ENCODE data around the gene OR10G7.
A peak's percentile ranks its signal among the peaks of the same experiment; 100 is the strongest.

OR10G7 gene

GRCh38 chr11:124041254-124041653 lies at the start of gene OR10G7:
OR10G7 (minus strand) TSS chr11:124041325; CDS start chr11:124039001, 2,324 bp downstream.
- no peak for DNase-seq
- Mint-ChIP-seq H3K9me3 (no peaks in the 10 kb centered on the region), H3K27ac (no peak within 1 kb of the TSS), H3K4me1 (ENCODE audit: low read depth) (no peaks in the 10 kb centered on the region), H3K36me3 (ENCODE audit: low read depth) (no peaks in the 10 kb centered on the region), H3K4me3 (no peak within 1 kb of the TSS), H3K27me3 (peaks cover 13% of the 10 kb centered on the region)

DNA sequence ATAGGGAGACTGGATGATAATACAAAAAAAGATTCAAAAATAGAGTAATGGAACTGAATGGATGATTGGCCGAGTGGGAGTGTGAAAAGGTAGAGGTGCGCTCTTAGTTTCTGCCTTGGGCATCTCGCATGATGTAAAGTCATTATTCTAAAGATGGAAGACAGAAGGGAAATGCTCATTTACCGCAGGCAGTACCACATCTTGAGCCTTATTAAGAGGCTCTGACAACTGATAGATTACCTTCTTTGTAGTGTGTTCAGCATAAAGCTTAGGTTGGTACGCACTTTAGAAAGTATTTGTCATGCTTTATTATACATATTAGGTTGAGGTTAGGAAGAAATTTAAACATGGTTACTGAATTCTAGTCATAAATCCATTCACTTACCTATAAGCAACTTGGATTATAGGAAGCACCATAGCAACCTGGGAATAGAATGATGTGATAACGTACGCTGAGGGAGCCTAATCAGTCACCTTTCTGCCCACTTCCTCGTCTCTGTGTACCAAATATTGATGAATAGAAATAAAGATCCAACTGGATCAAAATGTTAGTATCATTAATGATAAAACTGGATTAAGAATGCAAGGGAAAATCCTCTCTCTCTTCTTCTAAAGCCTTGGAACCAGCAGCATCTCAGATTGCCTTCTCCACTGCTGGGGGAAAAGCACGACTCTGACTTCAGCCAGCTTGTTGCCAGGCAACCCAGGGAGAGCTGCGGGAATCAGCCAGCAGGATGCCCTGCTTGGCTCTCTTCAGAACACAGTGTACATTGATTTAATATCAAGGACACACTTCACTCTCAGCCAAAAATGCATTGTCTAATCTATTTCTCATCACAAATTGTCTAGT lies 45.1 kb upstream of the OR10G7 start:
- Mint-ChIP-seq H3K27ac (no peak overlapping the region), H3K4me1 (ENCODE audit: low read depth) (no peaks in the 10 kb centered on the region), H3K27me3 (peaks cover 33% of the 10 kb centered on the region), H3K9me3 (no peaks in the 10 kb centered on the region), H3K4me3 (no peak overlapping the region), H3K36me3 (ENCODE audit: low read depth) (no peaks in the 10 kb centered on the region)
- DNase-seq = no peak

DNA sequence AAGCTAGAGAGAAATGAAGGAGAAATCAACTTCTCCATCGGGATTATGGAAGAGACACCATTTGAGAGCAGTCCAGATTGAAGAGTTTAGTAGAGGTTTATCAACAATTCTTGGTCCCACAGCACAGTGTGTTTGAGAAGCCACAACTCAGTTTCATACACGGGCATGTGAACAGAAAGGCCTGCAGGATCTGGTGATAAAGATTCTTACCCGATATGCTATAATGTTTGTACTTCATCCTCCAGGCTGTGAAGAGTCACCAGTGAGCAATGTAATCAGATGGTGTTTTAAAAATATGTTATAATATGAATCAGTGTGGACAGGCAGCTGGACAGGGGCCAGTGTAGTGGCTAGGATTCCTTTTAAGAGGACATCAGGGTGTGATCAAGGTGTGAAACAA lies 44.5 kb upstream of the OR10G7 start:
- no peaks in the 10 kb centered on the region for H3K36me3 Mint-ChIP-seq (ENCODE audit: low read depth)
- peaks cover 34% of the 10 kb centered on the region for H3K27me3 Mint-ChIP-seq
- H3K27ac Mint-ChIP-seq = no peak overlapping the region
- no peak overlapping the region for H3K4me3 Mint-ChIP-seq
- H3K4me1 Mint-ChIP-seq (ENCODE audit: low read depth) = no peaks in the 10 kb centered on the region
- no peak for DNase-seq
- no peaks in the 10 kb centered on the region for H3K9me3 Mint-ChIP-seq

GRCh38 chr11:124082371-124082770 lies 41.2 kb upstream of the OR10G7 start:
- Mint-ChIP-seq H3K4me3 (no peak overlapping the region), H3K4me1 (ENCODE audit: low read depth) (no peaks in the 10 kb centered on the region), H3K9me3 (no peaks in the 10 kb centered on the region)

DNA sequence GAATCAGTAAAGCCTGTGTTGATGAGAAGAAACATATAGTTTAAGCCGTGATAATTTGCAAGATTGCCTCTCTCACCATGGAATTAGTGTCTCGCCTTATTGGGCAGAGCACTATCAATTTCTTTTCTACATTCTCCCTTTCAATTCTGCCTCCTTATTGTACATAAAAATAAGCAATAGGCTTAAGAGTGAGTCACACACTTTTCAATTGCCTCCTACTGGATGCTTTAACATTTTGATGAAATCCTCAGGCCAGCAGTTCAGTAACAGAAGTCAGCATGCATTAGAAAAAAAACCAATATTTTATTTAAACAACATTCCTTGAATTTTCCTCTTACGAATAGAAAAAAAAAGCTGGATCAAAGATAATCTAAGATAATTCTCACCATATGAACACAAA lies 40.4 kb upstream of the OR10G7 start:
- H3K27ac Mint-ChIP-seq = no peak overlapping the region
- peaks cover 40% of the 10 kb centered on the region for H3K27me3 Mint-ChIP-seq
- H3K36me3 Mint-ChIP-seq (ENCODE audit: low read depth) = no peaks in the 10 kb centered on the region
- no peaks in the 10 kb centered on the region for H3K9me3 Mint-ChIP-seq
- no peak for DNase-seq
- peaks cover 3% of the 10 kb centered on the region for H3K4me1 Mint-ChIP-seq (ENCODE audit: low read depth)
- no peak overlapping the region for H3K4me3 Mint-ChIP-seq

More at GRCh38 chr11:124082371-124082770, 41.2 kb upstream of the OR10G7 start:
- no peak overlapping the region for H3K27ac Mint-ChIP-seq
- H3K36me3 Mint-ChIP-seq (ENCODE audit: low read depth) = no peaks in the 10 kb centered on the region
- no peak for DNase-seq
- H3K27me3 Mint-ChIP-seq = peaks cover 36% of the 10 kb centered on the region

DNA sequence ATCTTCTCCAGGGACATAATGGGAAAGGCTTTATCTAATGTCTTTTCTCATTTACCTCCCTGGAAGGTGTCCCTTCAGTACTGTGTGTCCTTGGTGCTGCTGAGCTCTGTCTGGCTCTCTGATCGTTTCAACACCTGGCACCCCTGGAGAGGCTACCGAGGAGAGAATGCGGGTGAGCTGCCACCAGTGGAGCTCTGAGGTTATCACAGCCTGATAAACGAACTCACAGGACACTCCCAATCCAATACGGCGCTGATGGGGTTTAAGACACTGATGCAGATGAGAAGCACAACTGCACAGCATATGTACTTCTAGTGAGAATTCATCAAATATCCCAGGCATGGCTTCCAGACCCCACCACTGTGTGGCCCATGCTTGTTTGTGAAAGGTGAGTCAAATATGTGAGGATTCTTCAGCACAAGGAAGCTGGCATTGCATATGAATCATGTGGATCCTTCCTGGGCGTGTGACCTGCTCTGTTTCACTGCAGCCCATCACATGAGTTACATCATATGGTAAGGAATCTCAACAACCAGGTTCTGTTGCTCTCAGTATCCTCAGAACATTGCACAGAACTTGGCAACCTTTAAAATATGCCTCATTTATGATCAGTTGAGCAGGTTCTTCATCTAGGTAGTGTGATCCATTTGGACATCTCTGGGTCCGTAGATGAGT lies 39.3 kb upstream of the OR10G7 start:
- no peaks in the 10 kb centered on the region for H3K9me3 Mint-ChIP-seq
- H3K4me3 Mint-ChIP-seq = no peak overlapping the region
- no peaks in the 10 kb centered on the region for H3K36me3 Mint-ChIP-seq (ENCODE audit: low read depth)
- peaks cover 9% of the 10 kb centered on the region for H3K4me1 Mint-ChIP-seq (ENCODE audit: low read depth)
- H3K27ac Mint-ChIP-seq = no peak overlapping the region
- no peak for DNase-seq
- H3K27me3 Mint-ChIP-seq = peaks cover 44% of the 10 kb centered on the region

- H3K4me3 Mint-ChIP-seq = no peak overlapping the region
- DNase-seq = no peak
- peaks cover 9% of the 10 kb centered on the region for H3K4me1 Mint-ChIP-seq (ENCODE audit: low read depth)
- H3K27me3 Mint-ChIP-seq = peaks cover 50% of the 10 kb centered on the region
- no peak overlapping the region for H3K27ac Mint-ChIP-seq
- no peaks in the 10 kb centered on the region for H3K9me3 Mint-ChIP-seq
- H3K36me3 Mint-ChIP-seq (ENCODE audit: low read depth) = no peaks in the 10 kb centered on the region
Observed at GRCh38 chr11:124079631-124080326, 38.7 kb upstream of the OR10G7 start.

DNA sequence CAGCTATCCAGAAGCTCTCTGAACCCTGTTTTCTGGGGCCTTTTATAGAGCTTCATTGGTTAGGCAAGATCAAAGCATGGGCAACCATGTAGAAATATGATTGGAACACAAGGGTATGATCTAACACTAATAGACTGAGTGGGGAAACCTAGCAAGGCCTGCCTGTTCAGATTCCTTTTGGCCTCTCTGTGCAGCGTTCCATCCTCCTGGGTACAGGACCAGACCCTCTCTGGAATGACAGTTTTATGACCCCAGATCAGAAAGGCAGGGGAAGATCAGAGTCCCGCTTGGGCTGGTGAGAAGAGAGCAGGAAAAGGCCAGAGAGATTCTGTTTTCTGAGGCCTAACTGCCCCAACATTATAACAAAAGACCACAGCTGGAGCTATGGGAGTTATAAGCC lies 37.5 kb upstream of the OR10G7 start:
- DNase-seq = no peak
- no peak overlapping the region for H3K4me3 Mint-ChIP-seq
- no peaks in the 10 kb centered on the region for H3K9me3 Mint-ChIP-seq
- H3K27me3 Mint-ChIP-seq = peaks cover 56% of the 10 kb centered on the region
- H3K4me1 Mint-ChIP-seq (ENCODE audit: low read depth) = peaks cover 9% of the 10 kb centered on the region
- no peak overlapping the region for H3K27ac Mint-ChIP-seq
- H3K36me3 Mint-ChIP-seq (ENCODE audit: low read depth) = no peaks in the 10 kb centered on the region

DNA sequence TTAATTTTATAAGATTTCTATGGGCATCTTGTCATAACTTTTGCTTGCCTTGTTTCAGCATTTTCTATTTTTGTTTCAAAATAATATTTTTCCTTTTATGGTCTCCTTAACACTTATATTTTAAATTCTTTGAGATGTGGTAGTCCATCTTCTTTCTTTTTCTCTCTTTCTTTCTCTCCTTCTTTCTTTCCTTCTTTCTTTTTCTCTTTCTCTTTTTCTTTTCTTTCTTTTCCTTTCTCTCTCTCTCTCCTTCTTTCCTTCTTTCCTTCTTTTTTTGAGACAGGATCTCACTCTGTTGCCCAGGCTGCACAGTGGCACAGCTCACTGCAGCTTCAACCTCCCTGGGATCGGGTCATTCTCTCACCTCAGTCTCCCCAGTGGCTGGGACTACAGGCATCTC lies 36.1 kb upstream of the OR10G7 start:
- H3K27ac Mint-ChIP-seq = no peak overlapping the region
- H3K36me3 Mint-ChIP-seq (ENCODE audit: low read depth) = no peaks in the 10 kb centered on the region
- peaks cover 9% of the 10 kb centered on the region for H3K4me1 Mint-ChIP-seq (ENCODE audit: low read depth)
- no peaks in the 10 kb centered on the region for H3K9me3 Mint-ChIP-seq
- peaks cover 59% of the 10 kb centered on the region for H3K27me3 Mint-ChIP-seq
- H3K4me3 Mint-ChIP-seq = no peak overlapping the region
- no peak for DNase-seq

GRCh38 chr11:124075841-124076651 lies 34.9 kb upstream of the OR10G7 start:
- H3K27me3 Mint-ChIP-seq = peaks cover 61% of the 10 kb centered on the region
- no peak overlapping the region for H3K27ac Mint-ChIP-seq
- H3K36me3 Mint-ChIP-seq (ENCODE audit: low read depth) = no peaks in the 10 kb centered on the region
- H3K4me3 Mint-ChIP-seq = peak overlapping the region; percentile 55
- peaks cover 12% of the 10 kb centered on the region for H3K4me1 Mint-ChIP-seq (ENCODE audit: low read depth)
- DNase-seq = peak; percentile 36
- H3K9me3 Mint-ChIP-seq = no peaks in the 10 kb centered on the region

- Mint-ChIP-seq H3K27me3 (peaks cover 61% of the 10 kb centered on the region), H3K4me1 (ENCODE audit: low read depth) (peaks cover 13% of the 10 kb centered on the region), H3K9me3 (no peaks in the 10 kb centered on the region), H3K27ac (no peak overlapping the region), H3K4me3 (no peak overlapping the region), H3K36me3 (ENCODE audit: low read depth) (no peaks in the 10 kb centered on the region)
- DNase-seq = no peak
Observed at GRCh38 chr11:124075492-124075840, 34.3 kb upstream of the OR10G7 start.

GRCh38 chr11:124074554-124074953 lies 33.4 kb upstream of the OR10G7 start:
- Mint-ChIP-seq H3K27ac (no peak overlapping the region), H3K36me3 (ENCODE audit: low read depth) (no peaks in the 10 kb centered on the region), H3K4me3 (no peak overlapping the region), H3K9me3 (no peaks in the 10 kb centered on the region), H3K27me3 (peaks cover 66% of the 10 kb centered on the region), H3K4me1 (ENCODE audit: low read depth) (peaks cover 17% of the 10 kb centered on the region)
- no peak for DNase-seq

- no peak for DNase-seq
- H3K27me3 Mint-ChIP-seq = peaks cover 72% of the 10 kb centered on the region
- H3K9me3 Mint-ChIP-seq = no peaks in the 10 kb centered on the region
- no peak overlapping the region for H3K27ac Mint-ChIP-seq
- H3K4me3 Mint-ChIP-seq = no peak overlapping the region
- no peaks in the 10 kb centered on the region for H3K36me3 Mint-ChIP-seq (ENCODE audit: low read depth)
- H3K4me1 Mint-ChIP-seq (ENCODE audit: low read depth) = peaks cover 25% of the 10 kb centered on the region
Observed at GRCh38 chr11:124072147-124072546, 31.0 kb upstream of the OR10G7 start.

- Mint-ChIP-seq H3K36me3 (ENCODE audit: low read depth) (no peaks in the 10 kb centered on the region), H3K27ac (no peak overlapping the region), H3K27me3 (peaks cover 71% of the 10 kb centered on the region), H3K9me3 (no peaks in the 10 kb centered on the region), H3K4me1 (ENCODE audit: low read depth) (peaks cover 23% of the 10 kb centered on the region), H3K4me3 (no peak overlapping the region)
- DNase-seq = no peak
Observed at GRCh38 chr11:124071623-124071948, 30.5 kb upstream of the OR10G7 start.

All from activated T-cell treated with anti-CD3 and anti-CD28 coated beads, Interleukin-2, amount 50 U/mL, for 24 hours (primary cell).